Activated CD4-positive, alpha-beta T cell treated with anti-CD3 and anti-CD28 coated beads for 4 hours (primary cell): Measurements from ENCODE around the gene MAPKAP1.
A peak's percentile ranks its signal among the peaks of the same experiment; 100 is the strongest.

Source experiments
- DNase-seq, 2 donors: peaks; one replicate each; pipeline ENCODE4 v3.0.0-alpha.2; 2020

The MAPKAP1 gene

GRCh38 chr9:125559194-125559593, 147.8 kb downstream of the MAPKAP1 start:
- DNase-seq, result no peak

- peak; percentile 26 to 58 for DNase-seq
These were observed 148.4 kb downstream of the MAPKAP1 start for GRCh38 chr9:125558453-125559092.

- DNase-seq, result no peak
These were observed 150.8 kb downstream of the MAPKAP1 start for GRCh38 chr9:125556046-125556721.

- DNase-seq, result no peak
These were observed 152.3 kb downstream of the MAPKAP1 start for GRCh38 chr9:125554726-125555125.

- no peak for DNase-seq
These were observed 155.2 kb downstream of the MAPKAP1 start for GRCh38 chr9:125551781-125552180.

GRCh38 chr9:125549891-125550885, 156.8 kb downstream of the MAPKAP1 start:
- DNase-seq, result no peak

GRCh38 chr9:125549465-125549871, 157.5 kb downstream of the MAPKAP1 start:
- DNase-seq, result no peak

- DNase-seq, result no peak
These were observed 158.0 kb downstream of the MAPKAP1 start for GRCh38 chr9:125549039-125549438.

GRCh38 chr9:125548141-125548540, 158.9 kb downstream of the MAPKAP1 start:
- DNase-seq, result no peak

- DNase-seq, result no peak
These were observed 159.6 kb downstream of the MAPKAP1 start for GRCh38 chr9:125547368-125547767.

GRCh38 chr9:125545845-125546244, 161.2 kb downstream of the MAPKAP1 start:
- DNase-seq, result no peak

- no peak for DNase-seq
These were observed 161.9 kb downstream of the MAPKAP1 start for GRCh38 chr9:125544988-125545651.

- no peak for DNase-seq
These were observed 162.5 kb downstream of the MAPKAP1 start for GRCh38 chr9:125544484-125544883.

GRCh38 chr9:125541840-125542243, 165.2 kb downstream of the MAPKAP1 start:
- no peak for DNase-seq

GRCh38 chr9:125540497-125540896, 166.5 kb downstream of the MAPKAP1 start:
- DNase-seq, result no peak

- DNase-seq, result no peak
These were observed 168.9 kb downstream of the MAPKAP1 start for GRCh38 chr9:125538092-125538473.

- no peak for DNase-seq
These were observed 169.4 kb downstream of the MAPKAP1 start for GRCh38 chr9:125537442-125538091.

GRCh38 chr9:125536776-125537175, 170.2 kb downstream of the MAPKAP1 start:
- DNase-seq, result no peak

- no peak for DNase-seq
These were observed 170.7 kb downstream of the MAPKAP1 start for GRCh38 chr9:125536167-125536772.

GRCh38 chr9:125534971-125535701, 171.9 kb downstream of the MAPKAP1 start:
- no peak for DNase-seq
